IMR-90 (cell line): ENCODE data around the gene ANKMY1. TPM values are rescaled to one million over a fixed set of nuclear protein-coding genes. Genes with fewer than 3 reads are reported as not detected.

ENCODE experiments used
- ATAC-seq: fragments of 200-7000 bp; cut with Tn5 transposase; 2 replicates; pipeline ENCODE4 v1.9.1; 2020; ENCODE audit warnings: low read depth, mild to moderate bottlenecking, moderate library complexity
- BruUV-seq: library from RNA; stranded (reverse); fragments of 400-500 nt; replicated peaks from 2 replicates; lab custom pipeline; 2021; lab: Mats Ljungman, UMichigan
- CTCF ChIA-PET: fragments of 300-600 bp; formaldehyde crosslinking; extraction: SDS; loops from one replicate; lab custom pipeline; 2021; ENCODE audit warnings: antibody characterized with exemption; lab: Yijun Ruan, JAX
- POLR2A ChIA-PET: fragments of 300-600 bp; sonication (Branson Sonifier 250); formaldehyde crosslinking; loops from one replicate; lab custom pipeline; 2022; ENCODE audit warnings: antibody characterized with exemption; ENCODE audit not compliant: unreplicated experiment; lab: Charles Lee
- DNase-seq: peaks from one replicate; pipeline ENCODE4 v3.0.0; 2013
- H2AFZ ChIP-seq: replicated peaks from 2 replicates; pipeline ENCODE3; 2013; ENCODE audit warnings: low read length, mild to moderate bottlenecking; ENCODE audit not compliant: poor library complexity
- H2AK5ac ChIP-seq: 2 replicates; pipeline ENCODE4 v1.6.1; 2013; ENCODE audit warnings: low read depth, low read length, inconsistent platforms
- H2AK9ac ChIP-seq: replicated peaks from 2 replicates; pipeline ENCODE3; 2013; ENCODE audit warnings: mild to moderate bottlenecking, low read depth, low read length, moderate library complexity; ENCODE audit not compliant: poor library complexity
- H2BK120ac ChIP-seq: 2 replicates; pipeline ENCODE4 v1.6.1; 2013; ENCODE audit warnings: low read depth, low read length, inconsistent platforms
- H2BK15ac ChIP-seq: 3 replicates; pipeline ENCODE4 v1.6.1; 2013; ENCODE audit warnings: low read depth, low read length, inconsistent platforms
- H2BK20ac ChIP-seq: 2 replicates; pipeline ENCODE4 v1.6.1; 2013; ENCODE audit warnings: low read depth, mild to moderate bottlenecking, inconsistent platforms, low read length, moderate library complexity
- H2BK5ac ChIP-seq: 2 replicates; pipeline ENCODE4 v1.6.1; 2013; ENCODE audit warnings: mild to moderate bottlenecking, low read depth, low read length, inconsistent platforms; ENCODE audit not compliant: poor library complexity, severe bottlenecking
- H3K14ac ChIP-seq: replicated peaks from 2 replicates; pipeline ENCODE4 v1.6.1; 2013; ENCODE audit warnings: low read depth, low read length, inconsistent platforms
- H3K18ac ChIP-seq: 2 replicates; pipeline ENCODE4 v1.6.1; 2013; ENCODE audit warnings: low read depth, low read length, control low read depth
- H3K23ac ChIP-seq: 2 replicates; pipeline ENCODE4 v1.6.1; 2013; ENCODE audit warnings: low read depth, low read length, inconsistent platforms
- H3K27ac ChIP-seq: 2 replicates; pipeline ENCODE4 v1.5.1; 2013; ENCODE audit warnings: mild to moderate bottlenecking, control low read depth, low read length; ENCODE audit not compliant: insufficient read depth
- H3K27me3 ChIP-seq: 2 replicates; pipeline ENCODE4 v1.6.1; 2013; ENCODE audit warnings: low read length; ENCODE audit not compliant: control insufficient read depth, insufficient read depth
- H3K36me3 ChIP-seq: 2 replicates; pipeline ENCODE4 v1.6.1; 2013; ENCODE audit warnings: low read length, mixed read lengths; ENCODE audit not compliant: control insufficient read depth, insufficient read depth
- H3K4ac ChIP-seq: 2 replicates; pipeline ENCODE4 v1.6.1; 2013; ENCODE audit warnings: low read depth, low read length, inconsistent platforms
- H3K4me1 ChIP-seq: 2 replicates; pipeline ENCODE4 v1.6.1; 2013; ENCODE audit warnings: low read length, mixed read lengths; ENCODE audit not compliant: control insufficient read depth, insufficient read depth
- H3K4me2 ChIP-seq: 2 replicates; pipeline ENCODE4 v1.6.1; 2013; ENCODE audit warnings: low read depth, mild to moderate bottlenecking, control low read depth, low read length, moderate library complexity
- H3K4me3 ChIP-seq: 2 replicates; pipeline ENCODE4 v1.5.1; 2013; ENCODE audit warnings: low read depth, mild to moderate bottlenecking, control low read depth, low read length, moderate library complexity; ENCODE audit not compliant: insufficient read depth
- H3K56ac ChIP-seq: 2 replicates; pipeline ENCODE4 v1.6.1; 2013; ENCODE audit warnings: low read length, inconsistent platforms; ENCODE audit not compliant: insufficient read depth; ENCODE audit errors: extremely low read depth
- H3K79me1 ChIP-seq, 2 experiments: 2 replicates each; pipeline ENCODE4 v1.6.1; 2013; ENCODE audit warnings: low read length in 2 of 2, inconsistent platforms in 1 of 2, low read depth in 1 of 2
- H3K9ac ChIP-seq: 2 replicates; pipeline ENCODE4 v1.6.1; 2013; ENCODE audit warnings: low read depth, low read length, control low read depth
- H3K9me1 ChIP-seq: 2 replicates; pipeline ENCODE4 v1.6.1; 2013; ENCODE audit warnings: low read length, inconsistent platforms; ENCODE audit not compliant: insufficient read depth
- H3K9me3 ChIP-seq: 2 replicates; pipeline ENCODE4 v1.6.1; 2013; ENCODE audit warnings: low read length; ENCODE audit not compliant: control insufficient read depth, insufficient read depth
- H4K20me1 ChIP-seq: 2 replicates; pipeline ENCODE4 v1.6.1; 2013; ENCODE audit warnings: low read length, inconsistent platforms; ENCODE audit not compliant: insufficient read depth
- H4K5ac ChIP-seq: 2 replicates; pipeline ENCODE4 v1.6.1; 2013; ENCODE audit warnings: mild to moderate bottlenecking, low read depth, low read length, control low read depth
- H4K8ac ChIP-seq, 2 experiments: 2 replicates each; pipeline ENCODE4 v1.6.1; 2013; ENCODE audit warnings: low read depth in 2 of 2, low read length in 2 of 2, control low read depth in 1 of 2, inconsistent platforms in 1 of 2
- H4K91ac ChIP-seq: 2 replicates; pipeline ENCODE4 v1.6.1; 2013; ENCODE audit warnings: low read depth, low read length, inconsistent platforms; ENCODE audit not compliant: insufficient read depth
- BHLHE40 ChIP-seq: fragments of 150-350 bp; IDR thresholded peaks from 2 replicates; pipeline ENCODE4 v1.6.1; 2016; ENCODE audit warnings: mild to moderate bottlenecking, low read depth, low read length
- CEBPB ChIP-seq: IDR thresholded peaks from 2 replicates; pipeline ENCODE4 v1.6.1; 2012; ENCODE audit warnings: low read depth, low read length, improper control_type of control experiment
- CHD1 ChIP-seq: IDR thresholded peaks from 2 replicates; pipeline ENCODE4 v1.6.1; 2012; ENCODE audit warnings: low read depth, low read length, improper control_type of control experiment
- FOS ChIP-seq: fragments of 150-350 bp; IDR thresholded peaks from 2 replicates; pipeline ENCODE4 v1.6.1; 2016; ENCODE audit warnings: low read depth, low read length
- MAFK ChIP-seq: IDR thresholded peaks from 2 replicates; pipeline ENCODE4 v1.6.1; 2012; ENCODE audit warnings: low read depth, low read length, improper control_type of control experiment
- MAZ ChIP-seq: IDR thresholded peaks from 2 replicates; pipeline ENCODE4 v1.6.1; 2012; ENCODE audit warnings: low read depth, mild to moderate bottlenecking, low read length, improper control_type of control experiment, moderate library complexity, borderline replicate concordance
- MXI1 ChIP-seq: IDR thresholded peaks from 2 replicates; pipeline ENCODE4 v1.6.1; 2012; ENCODE audit warnings: low read depth, mild to moderate bottlenecking, low read length, moderate library complexity, borderline replicate concordance
- NFE2L2 ChIP-seq: fragments of 150-350 bp; IDR thresholded peaks from 2 replicates; pipeline ENCODE4 v1.6.1; 2016; ENCODE audit warnings: low read depth, mild to moderate bottlenecking, low read length
- POLR2A ChIP-seq: IDR thresholded peaks from 2 replicates; pipeline ENCODE4 v1.6.1; 2012; ENCODE audit warnings: mild to moderate bottlenecking, low read depth, low read length
- RAD21 ChIP-seq: IDR thresholded peaks from 2 replicates; pipeline ENCODE4 v1.6.1; 2012; ENCODE audit warnings: low read length, improper control_type of control experiment
- RCOR1 ChIP-seq: IDR thresholded peaks from 2 replicates; pipeline ENCODE4 v1.6.1; 2012; ENCODE audit warnings: mild to moderate bottlenecking, low read length, improper control_type of control experiment; ENCODE audit not compliant: insufficient replicate concordance
- RFX5 ChIP-seq: IDR thresholded peaks from 2 replicates; pipeline ENCODE4 v1.8.0; 2012; ENCODE audit warnings: low read depth, mild to moderate bottlenecking, low read length, moderate library complexity
- SMC3 ChIP-seq: fragments of 150-350 bp; IDR thresholded peaks from 2 replicates; pipeline ENCODE4 v1.6.1; 2016; ENCODE audit warnings: low read depth, mild to moderate bottlenecking, antibody characterized with exemption, low read length, moderate library complexity
- WGBS, 2 experiments: methylation state at CpG; one replicate each; pipeline versions ENCODE4 v1.1.5 to v1.1.7; 2013; ENCODE audit warnings: missing lambda C conversion rate in 2 of 2; ENCODE audit not compliant: insufficient read length in 1 of 2; ENCODE audit errors: extremely low coverage in 2 of 2; 5-methylcytosine and 5-hydroxymethylcytosine counted together
- dilution Hi-C: fragments of 300-500 bp; cut with HindIII; formaldehyde crosslinking; loops from one replicate; pipeline ENCODE4 v1.14.3; 2018; ENCODE audit warnings: low sequenced_read_pairs; ENCODE audit not compliant: unreplicated experiment
- in situ Hi-C: fragments of 300-500 bp; cut with MboI; formaldehyde crosslinking; loops from 3 replicates; pipeline ENCODE4 v1.14.3; 2019; ENCODE audit warnings: low sequenced_read_pairs, inconsistent platforms, mixed read lengths
- intact Hi-C: fragments of 100-400 bp; cut with micrococcal nuclease; formaldehyde crosslinking; loops from 2 replicates; pipeline ENCODE4 v1.10.0; 2022
- polyA plus RNA-seq, 3 experiments: library from polyadenylated mRNA; depleted of rRNA; stranded (reverse); fragments of >200 nt; gene quantifications; 2 replicates each; pipeline ENCODE4 v1.2.3, GENCODE V29; 2012; ENCODE audit warnings: low replicate concordance in 1 of 3
- total RNA-seq: library from RNA; depleted of rRNA; stranded (reverse); fragments of >200 nt; gene quantifications from 2 replicates; pipeline ENCODE4 v1.2.3, GENCODE V29; 2012
- TF ChIP-seq, protein P1 (sequence below): conservative IDR thresholded peaks from 2 replicates; pipeline ENCODE4 v1.5.1; 2012; ENCODE audit warnings: mild to moderate bottlenecking, low read depth, low read length, improper control_type of control experiment
- TF ChIP-seq, protein P2 (sequence below): fragments of 150-350 bp; IDR thresholded peaks from 2 replicates; pipeline ENCODE4 v1.6.1; 2017; ENCODE audit warnings: mild to moderate bottlenecking, antibody characterized with exemption, low read length, low read depth

The ANKMY1 gene
- total and polyA plus RNA-seq, 2 of the 4 experiments (the other 2 are of a cell fraction): 2.9 to 5.5 TPM

DNA sequence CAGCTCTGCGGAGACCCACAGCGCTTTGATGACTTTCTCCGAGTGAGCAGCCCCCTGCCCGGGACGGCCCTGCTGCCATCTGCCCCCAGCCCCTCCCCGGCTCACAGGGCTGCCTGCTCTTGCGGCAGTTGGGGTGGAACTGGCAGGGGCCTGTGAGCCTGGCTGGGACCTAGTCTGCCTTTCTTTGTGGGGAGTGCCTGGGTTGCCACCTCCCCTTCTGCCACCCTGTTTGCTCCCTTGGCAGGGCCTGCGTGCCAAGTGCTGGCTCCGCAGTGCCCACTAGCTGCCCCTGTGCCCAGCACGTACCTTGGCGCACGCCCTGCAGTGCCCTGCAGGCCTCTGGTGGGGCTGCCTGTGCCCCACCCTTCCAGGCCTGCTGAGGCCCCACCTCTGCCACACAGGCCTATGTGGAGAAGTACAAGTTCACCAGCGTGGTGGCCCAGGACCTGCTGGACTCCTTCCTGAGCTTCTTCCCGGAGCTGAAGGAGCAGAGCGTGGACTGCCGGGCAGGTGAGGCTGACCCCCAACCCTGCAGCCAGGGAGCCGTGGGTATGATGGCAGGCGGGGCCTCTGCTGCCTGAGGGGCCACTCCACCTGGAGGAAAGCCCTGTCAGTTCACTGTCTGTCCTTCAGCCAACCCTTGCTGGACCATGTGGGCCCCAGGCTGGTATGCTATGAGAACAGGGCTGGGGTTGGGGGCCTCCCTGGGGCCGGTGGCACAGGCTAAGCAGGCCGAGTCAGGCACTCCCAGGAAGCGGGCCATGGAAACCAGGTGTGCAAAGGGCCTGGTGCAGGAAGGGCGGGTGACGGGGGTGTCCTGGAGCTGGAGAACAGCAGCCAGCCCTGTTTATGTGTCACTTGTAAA, 17.5 kb upstream of the ANKMY1 start:
- POLR2A ChIA-PET: no interaction called here
- H3K4me1 ChIP-seq: peaks cover 8% of the 10 kb centered on the region; the same call in 1 of the 2 replicates
- no peak for TF ChIP-seq MAZ
- TF ChIP-seq CHD1: no peak
- TF ChIP-seq RCOR1: no peak
- no peak for TF ChIP-seq MXI1
- no peak for TF ChIP-seq POLR2A
- no peak for TF ChIP-seq MAFK
- no peak for TF ChIP-seq SMC3
- TF ChIP-seq RAD21: no peak
- TF ChIP-seq RFX5: no peak
- no peak for TF ChIP-seq NFE2L2
- TF ChIP-seq, protein P1, sequence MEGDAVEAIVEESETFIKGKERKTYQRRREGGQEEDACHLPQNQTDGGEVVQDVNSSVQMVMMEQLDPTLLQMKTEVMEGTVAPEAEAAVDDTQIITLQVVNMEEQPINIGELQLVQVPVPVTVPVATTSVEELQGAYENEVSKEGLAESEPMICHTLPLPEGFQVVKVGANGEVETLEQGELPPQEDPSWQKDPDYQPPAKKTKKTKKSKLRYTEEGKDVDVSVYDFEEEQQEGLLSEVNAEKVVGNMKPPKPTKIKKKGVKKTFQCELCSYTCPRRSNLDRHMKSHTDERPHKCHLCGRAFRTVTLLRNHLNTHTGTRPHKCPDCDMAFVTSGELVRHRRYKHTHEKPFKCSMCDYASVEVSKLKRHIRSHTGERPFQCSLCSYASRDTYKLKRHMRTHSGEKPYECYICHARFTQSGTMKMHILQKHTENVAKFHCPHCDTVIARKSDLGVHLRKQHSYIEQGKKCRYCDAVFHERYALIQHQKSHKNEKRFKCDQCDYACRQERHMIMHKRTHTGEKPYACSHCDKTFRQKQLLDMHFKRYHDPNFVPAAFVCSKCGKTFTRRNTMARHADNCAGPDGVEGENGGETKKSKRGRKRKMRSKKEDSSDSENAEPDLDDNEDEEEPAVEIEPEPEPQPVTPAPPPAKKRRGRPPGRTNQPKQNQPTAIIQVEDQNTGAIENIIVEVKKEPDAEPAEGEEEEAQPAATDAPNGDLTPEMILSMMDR: no peak
- TF ChIP-seq CEBPB: no peak
- TF ChIP-seq BHLHE40: no peak
- TF ChIP-seq FOS: no peak
- TF ChIP-seq, protein P2, sequence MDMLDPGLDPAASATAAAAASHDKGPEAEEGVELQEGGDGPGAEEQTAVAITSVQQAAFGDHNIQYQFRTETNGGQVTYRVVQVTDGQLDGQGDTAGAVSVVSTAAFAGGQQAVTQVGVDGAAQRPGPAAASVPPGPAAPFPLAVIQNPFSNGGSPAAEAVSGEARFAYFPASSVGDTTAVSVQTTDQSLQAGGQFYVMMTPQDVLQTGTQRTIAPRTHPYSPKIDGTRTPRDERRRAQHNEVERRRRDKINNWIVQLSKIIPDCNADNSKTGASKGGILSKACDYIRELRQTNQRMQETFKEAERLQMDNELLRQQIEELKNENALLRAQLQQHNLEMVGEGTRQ: no peak

More for the DNA sequence above, 17.5 kb upstream of the ANKMY1 start:
- Histone ChIP-seq H4K8ac (no peak overlapping the region), H3K56ac (no peak overlapping the region), H4K20me1 (peaks cover 31% of the 10 kb centered on the region), H3K9me1 (peaks cover 8% of the 10 kb centered on the region), H3K36me3 (peaks cover 31% of the 10 kb centered on the region), H3K27me3 (no peaks in the 10 kb centered on the region), H2BK15ac (no peak overlapping the region), H3K23ac (no peak overlapping the region), H3K27ac (no peak overlapping the region), H2BK120ac (no peak overlapping the region), H2AK5ac (no peak overlapping the region), H4K91ac (no peak overlapping the region), H3K4me2 (no peak overlapping the region), H3K9me3 (no peaks in the 10 kb centered on the region), H2AK9ac (no peak overlapping the region), H2BK5ac (no peak overlapping the region), H3K9ac (no peak overlapping the region), H3K14ac (no peak overlapping the region), H3K18ac (no peak overlapping the region), H2BK20ac (no peak overlapping the region), H2AFZ (no peak overlapping the region), H3K4me3 (no peak overlapping the region), H3K4ac (no peak overlapping the region), H4K5ac (no peak overlapping the region), H3K79me1 (peaks cover 8 to 39% of the 10 kb centered on the region in 2 experiments; a peak in 3 of 4 replicates)
- in situ Hi-C loops: no loop called here
- no peak for DNase-seq
- ATAC-seq: no peak
- CTCF ChIA-PET: no interaction called here
- WGBS, 2 experiments: 100% methylated on average over 2 of the region's 23 CpGs; no CpG with 5 or more reads in 1 of the 2 experiments
- intact Hi-C loops: no loop called here
- BruUV-seq: no TSS peak
- dilution Hi-C loops: no loop called here
